ENCODE measurements around the gene SNAP23. TPM values are rescaled to one million over a fixed set of nuclear protein-coding genes. Genes with fewer than 3 reads are reported as not detected.
A peak's percentile ranks its signal among the peaks of the same experiment; 100 is the strongest.

Gene SNAP23
- total RNA-seq, 1 donor from 2014 or later, result 84.5 TPM

- intact Hi-C loops (cut with micrococcal nuclease), result no loop called here
- Mint-ChIP-seq H3K27me3 (no peaks in the 10 kb centered on the region), H3K4me1 (peaks cover 16% of the 10 kb centered on the region)
Observed at GRCh38 chr15:42482701-42483100, 12.7 kb upstream of the SNAP23 start.

DNA sequence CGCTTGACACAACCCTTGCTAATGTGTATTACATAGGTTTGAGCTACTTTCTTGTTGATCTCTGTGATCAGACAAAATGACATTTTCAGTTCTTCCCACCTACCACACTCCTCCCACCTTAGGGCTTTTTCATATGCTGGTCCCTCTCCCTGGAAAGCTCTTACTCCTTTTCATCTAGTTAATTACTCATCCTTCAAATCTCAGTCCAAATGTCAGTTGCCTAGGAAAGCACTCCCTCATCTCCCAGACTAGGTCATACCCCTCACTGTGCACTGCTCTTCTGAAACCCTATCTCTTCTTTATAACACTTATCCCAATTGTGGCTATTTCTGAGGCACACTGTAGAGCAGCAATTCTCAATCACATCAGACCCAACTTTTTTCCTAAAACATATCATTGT is 11.8 kb upstream of the SNAP23 start:
- Mint-ChIP-seq H3K4me1 (peaks cover 23% of the 10 kb centered on the region), H3K27ac (peak overlapping the region; percentile 11), H3K27me3 (no peaks in the 10 kb centered on the region), H3K4me3 (no peak overlapping the region), H3K9me3 (no peaks in the 10 kb centered on the region), H3K36me3 (ENCODE audit: low read depth) (peaks cover 27% of the 10 kb centered on the region)
- intact Hi-C loops (cut with micrococcal nuclease), result no loop called here
- DNase-seq, result no peak

More at GRCh38 chr15:42482701-42483100, 12.7 kb upstream of the SNAP23 start:
- H3K36me3 Mint-ChIP-seq (ENCODE audit: low read depth), result peaks cover 25% of the 10 kb centered on the region
- H3K9me3 Mint-ChIP-seq, result no peaks in the 10 kb centered on the region
- no peak overlapping the region for H3K27ac Mint-ChIP-seq
- no peak for DNase-seq
- H3K4me3 Mint-ChIP-seq, result no peak overlapping the region

DNA sequence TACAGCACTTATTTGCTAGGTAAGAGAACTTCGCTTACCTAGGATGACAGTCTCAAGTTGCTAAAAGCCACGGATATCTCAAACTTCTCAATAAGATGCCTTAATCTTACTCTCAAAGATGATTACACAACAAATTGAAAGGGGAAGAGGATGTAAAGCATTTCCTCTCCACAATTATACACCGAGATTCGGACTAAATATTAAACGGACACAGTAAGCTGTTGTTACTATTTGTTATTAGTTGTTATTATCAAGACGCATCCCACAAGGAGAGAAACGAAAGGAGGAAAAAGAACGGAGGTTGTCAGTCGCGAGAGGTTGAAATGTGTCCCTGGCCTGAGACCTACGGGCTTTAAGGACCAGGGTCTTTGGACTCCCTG is 5.2 kb upstream of the SNAP23 start:
- no peaks in the 10 kb centered on the region for H3K27me3 Mint-ChIP-seq
- H3K27ac Mint-ChIP-seq, result peak overlapping the region; percentile 99
- intact Hi-C loops (cut with micrococcal nuclease), result loop anchor here (10.0 kb wide), 2 partner anchors 285 to 435 kb away; partner anchors contain the start of genes TTBK2 and VPS39
- H3K4me3 Mint-ChIP-seq, result peak overlapping the region; percentile 96
- no peak for DNase-seq
- no peaks in the 10 kb centered on the region for H3K9me3 Mint-ChIP-seq
- peaks cover 9% of the 10 kb centered on the region for H3K36me3 Mint-ChIP-seq (ENCODE audit: low read depth)
- H3K4me1 Mint-ChIP-seq, result peaks cover 40% of the 10 kb centered on the region

DNA sequence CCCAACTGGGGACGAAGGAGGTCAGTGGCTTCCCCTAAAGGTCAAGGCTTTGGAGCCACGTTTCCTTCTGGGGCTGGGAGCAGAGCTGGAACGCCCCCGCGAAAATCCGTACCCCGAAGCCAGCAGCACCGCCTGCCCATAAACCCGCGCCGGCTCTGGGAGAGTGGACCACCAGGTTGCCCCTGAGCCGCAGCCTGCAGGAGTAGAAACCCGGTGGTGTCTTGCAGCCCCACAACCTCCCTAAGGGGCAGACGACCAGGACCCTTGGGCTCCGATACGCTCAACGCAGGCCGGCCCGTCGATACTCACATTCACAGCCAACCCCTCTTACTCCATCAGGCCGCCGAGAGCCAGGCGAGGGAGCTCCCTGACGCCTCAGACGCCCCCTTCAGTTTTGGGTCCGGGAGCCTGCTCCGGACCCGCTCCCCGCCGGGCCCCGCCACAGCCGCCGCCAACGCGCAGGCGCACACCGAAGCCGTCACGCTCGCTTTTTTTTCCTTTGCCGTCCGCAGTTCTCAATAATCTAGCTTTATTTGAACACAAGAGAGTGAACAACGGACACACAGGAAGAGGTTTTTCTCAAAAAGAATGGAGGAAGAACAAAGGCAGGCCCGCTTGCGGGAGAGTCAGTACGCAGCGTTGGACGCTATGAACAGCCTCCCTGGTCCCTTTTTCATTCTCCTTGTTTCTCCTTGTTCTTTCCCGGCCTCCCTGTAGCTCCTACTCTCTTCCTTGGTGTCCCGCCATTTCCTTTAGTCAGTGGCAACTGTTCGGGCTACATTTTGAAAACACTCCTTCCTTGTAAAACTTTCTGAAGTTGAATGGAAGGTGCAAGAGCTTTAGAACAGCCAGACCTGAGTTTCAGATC is 4.5 kb upstream of the SNAP23 start, which contains the start of gene ZNF106:
Gene ZNF106, minus strand, starts transcription at position 471 of the 868 bp plus-strand sequence. CDS start 18,852 bp downstream, outside the sequence.
- H3K27me3 Mint-ChIP-seq, result no peaks in the 10 kb centered on the region
- H3K27ac Mint-ChIP-seq, result peak within 1 kb of the TSS; percentile 99
- peaks cover 45% of the 10 kb centered on the region for H3K4me1 Mint-ChIP-seq
- H3K4me3 Mint-ChIP-seq, result peak within 1 kb of the TSS; percentile 96
- DNase-seq, result peak; percentile 97
- H3K9me3 Mint-ChIP-seq, result no peaks in the 10 kb centered on the region
- H3K36me3 Mint-ChIP-seq (ENCODE audit: low read depth), result peaks cover 7% of the 10 kb centered on the region
- intact Hi-C loops (cut with micrococcal nuclease), result loop anchor here (1.0 to 10.0 kb wide), 4 partner anchors 58 to 434 kb away; partner anchors contain the start of genes GANC, TMEM87A, TTBK2 and VPS39

GRCh38 chr15:42491539-42492225 is 3.8 kb upstream of the SNAP23 start:
- Mint-ChIP-seq H3K27me3 (no peaks in the 10 kb centered on the region), H3K9me3 (no peaks in the 10 kb centered on the region), H3K4me3 (peak overlapping the region; percentile 96), H3K4me1 (peaks cover 52% of the 10 kb centered on the region), H3K27ac (peak overlapping the region; percentile 99), H3K36me3 (ENCODE audit: low read depth) (peaks cover 7% of the 10 kb centered on the region)
- no peak for DNase-seq
- intact Hi-C loops (cut with micrococcal nuclease), result loop anchor here (1.0 to 10.0 kb wide), 4 partner anchors 58 to 433 kb away; partner anchors contain the start of genes GANC, TMEM87A, TTBK2 and VPS39

GRCh38 chr15:42493679-42494078 is 1.8 kb upstream of the SNAP23 start:
- peak overlapping the region; percentile 41 for H3K4me3 Mint-ChIP-seq

DNA sequence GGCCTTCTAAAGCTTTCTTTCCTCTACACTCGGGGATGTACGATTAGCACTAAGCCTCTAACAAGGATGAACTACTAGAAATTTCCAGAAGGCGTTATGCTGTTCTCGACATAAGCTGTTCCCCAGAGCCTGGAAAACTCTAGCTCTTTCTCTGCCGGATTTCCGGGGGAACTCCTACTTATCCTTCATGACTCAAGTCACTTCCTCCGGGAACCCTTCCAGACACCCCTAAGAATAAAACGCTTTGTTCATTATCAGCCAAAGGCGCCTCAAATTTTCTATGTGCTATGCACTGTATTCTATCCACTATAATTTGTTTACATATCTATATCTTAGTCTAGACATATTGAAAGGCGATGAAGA is 455 bp upstream of the SNAP23 start:
- intact Hi-C loops (cut with micrococcal nuclease), result loop anchor here (10.0 kb wide), 2 partner anchors 290 to 430 kb away; partner anchors contain the start of genes TTBK2 and VPS39
- no peaks in the 10 kb centered on the region for H3K27me3 Mint-ChIP-seq
- peak; percentile 75 for DNase-seq
- peak overlapping the region; percentile 95 for H3K27ac Mint-ChIP-seq
- H3K36me3 Mint-ChIP-seq (ENCODE audit: low read depth), result peaks cover 6% of the 10 kb centered on the region
- no peaks in the 10 kb centered on the region for H3K9me3 Mint-ChIP-seq
- peak overlapping the region; percentile 97 for H3K4me3 Mint-ChIP-seq
- H3K4me1 Mint-ChIP-seq, result peaks cover 59% of the 10 kb centered on the region

More at GRCh38 chr15:42493679-42494078, 1.8 kb upstream of the SNAP23 start:
- no peak overlapping the region for H3K27ac Mint-ChIP-seq
- H3K9me3 Mint-ChIP-seq, result no peaks in the 10 kb centered on the region
- no peaks in the 10 kb centered on the region for H3K27me3 Mint-ChIP-seq
- DNase-seq, result no peak
- H3K4me1 Mint-ChIP-seq, result peaks cover 55% of the 10 kb centered on the region
- peaks cover 1% of the 10 kb centered on the region for H3K36me3 Mint-ChIP-seq (ENCODE audit: low read depth)
- intact Hi-C loops (cut with micrococcal nuclease), result loop anchor here (10.0 kb wide), 2 partner anchors 289 to 431 kb away; partner anchors contain the start of genes TTBK2 and VPS39

DNA sequence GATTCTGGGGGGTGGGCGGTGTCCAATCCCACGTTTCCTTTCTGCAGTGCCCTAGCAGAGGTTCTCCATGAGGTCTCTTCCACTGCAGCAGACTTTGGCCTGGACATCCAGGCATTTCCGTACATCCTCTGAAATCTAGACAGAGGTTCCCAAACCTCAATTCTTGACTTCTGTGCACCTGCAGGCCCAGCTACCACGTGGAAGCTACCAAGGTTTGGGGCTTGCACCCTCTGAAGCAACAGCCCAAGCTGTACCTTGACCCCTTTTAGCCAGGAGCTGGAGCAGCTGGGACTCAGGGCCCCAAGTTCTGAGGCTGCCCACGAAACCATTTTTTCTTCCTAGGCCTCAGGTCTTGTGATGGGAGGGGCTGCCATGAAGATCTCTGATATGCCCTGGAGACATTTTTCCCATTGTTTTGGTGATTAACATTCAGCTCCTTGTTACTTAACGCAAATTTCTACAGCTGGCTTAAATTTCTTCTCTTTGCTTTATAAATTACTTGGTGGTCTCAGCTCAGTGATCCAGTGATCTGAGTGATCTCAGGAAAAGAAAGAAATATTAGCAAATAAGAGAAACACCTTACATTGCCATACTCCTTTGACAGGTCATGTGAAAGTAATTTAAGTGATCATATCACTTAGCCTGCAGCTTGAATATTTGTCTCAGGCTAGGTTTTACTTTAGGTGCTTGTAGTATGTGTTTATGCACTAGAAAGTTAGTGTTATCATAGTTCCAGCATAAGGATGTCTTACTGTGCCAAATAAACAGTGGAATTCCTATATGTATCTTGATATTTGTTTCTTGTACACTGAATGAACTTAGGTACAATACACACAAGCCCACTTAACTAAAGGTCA is 3.0 kb downstream of the SNAP23 start:
- Mint-ChIP-seq H3K27ac (no peak overlapping the region), H3K36me3 (ENCODE audit: low read depth) (peaks cover 12% of the 10 kb centered on the region), H3K9me3 (no peaks in the 10 kb centered on the region), H3K4me1 (peaks cover 56% of the 10 kb centered on the region), H3K4me3 (no peak overlapping the region), H3K27me3 (no peaks in the 10 kb centered on the region)
- no peak for DNase-seq
- intact Hi-C loops (cut with micrococcal nuclease), result loop anchor here (10.0 kb wide), 2 partner anchors 294 to 426 kb away; partner anchors contain the start of genes TTBK2 and VPS39

- H3K27ac Mint-ChIP-seq, result no peak overlapping the region
- H3K4me3 Mint-ChIP-seq, result peak overlapping the region; percentile 19
- no peaks in the 10 kb centered on the region for H3K27me3 Mint-ChIP-seq
- peaks cover 12% of the 10 kb centered on the region for H3K36me3 Mint-ChIP-seq (ENCODE audit: low read depth)
- intact Hi-C loops (cut with micrococcal nuclease), result loop anchor here (10.0 kb wide), 2 partner anchors 295 to 425 kb away; partner anchors contain the start of genes TTBK2 and VPS39
- H3K9me3 Mint-ChIP-seq, result no peaks in the 10 kb centered on the region
- peaks cover 46% of the 10 kb centered on the region for H3K4me1 Mint-ChIP-seq
- DNase-seq, result no peak
Observed at GRCh38 chr15:42499858-42500609, 4.6 kb downstream of the SNAP23 start.

- intact Hi-C loops (cut with micrococcal nuclease), result no loop called here
- DNase-seq, result no peak
- Mint-ChIP-seq H3K27ac (no peak overlapping the region), H3K9me3 (no peaks in the 10 kb centered on the region), H3K4me3 (no peak overlapping the region), H3K4me1 (peaks cover 28% of the 10 kb centered on the region), H3K27me3 (no peaks in the 10 kb centered on the region), H3K36me3 (ENCODE audit: low read depth) (peaks cover 13% of the 10 kb centered on the region)
Observed at GRCh38 chr15:42502477-42502876, 7.0 kb downstream of the SNAP23 start.

- peaks cover 19% of the 10 kb centered on the region for H3K4me1 Mint-ChIP-seq
- H3K4me3 Mint-ChIP-seq, result no peak overlapping the region
- no peaks in the 10 kb centered on the region for H3K9me3 Mint-ChIP-seq
- peaks cover 18% of the 10 kb centered on the region for H3K36me3 Mint-ChIP-seq (ENCODE audit: low read depth)
- intact Hi-C loops (cut with micrococcal nuclease), result no loop called here
- no peak overlapping the region for H3K27ac Mint-ChIP-seq
- no peak for DNase-seq
- no peaks in the 10 kb centered on the region for H3K27me3 Mint-ChIP-seq
Observed at GRCh38 chr15:42503825-42504224, 8.4 kb downstream of the SNAP23 start.

- Mint-ChIP-seq H3K36me3 (ENCODE audit: low read depth) (peaks cover 16% of the 10 kb centered on the region), H3K9me3 (no peaks in the 10 kb centered on the region), H3K4me1 (peaks cover 15% of the 10 kb centered on the region), H3K27me3 (no peaks in the 10 kb centered on the region), H3K27ac (no peak overlapping the region), H3K4me3 (no peak overlapping the region)
- no peak for DNase-seq
- intact Hi-C loops (cut with micrococcal nuclease), result no loop called here
Observed at GRCh38 chr15:42504631-42505030, 9.2 kb downstream of the SNAP23 start.
